ENCODE data around the gene PDZD4.

GRCh38 chrX:153789654-153790053 is 40.7 kb downstream of the PDZD4 start:
- TF ChIP-seq CTCF (IDR thresholded peaks at IDR 0.05; ENCODE audit: low read length) (no peak), EZH2phosphoT487 (IDR thresholded peaks at IDR 0.05; ENCODE audit: low read length) (no peak)
